ENCODE results near the gene RANBP9. TPM values are rescaled to one million over a fixed set of nuclear protein-coding genes. Genes with fewer than 3 reads are reported as not detected.

Gene RANBP9
- total RNA-seq, 1 donor from 2014 or later, result 41.7 TPM

- no peak for DNase-seq (ENCODE audit: low spot score)
Observed at GRCh38 chr6:13678255-13678983, 33.2 kb downstream of the RANBP9 start.

- DNase-seq (ENCODE audit: low spot score), result no peak
Observed at GRCh38 chr6:13677878-13678254, 33.8 kb downstream of the RANBP9 start.

GRCh38 chr6:13676551-13677156, 35.0 kb downstream of the RANBP9 start:
- no peak for DNase-seq (ENCODE audit: low spot score)

DNA sequence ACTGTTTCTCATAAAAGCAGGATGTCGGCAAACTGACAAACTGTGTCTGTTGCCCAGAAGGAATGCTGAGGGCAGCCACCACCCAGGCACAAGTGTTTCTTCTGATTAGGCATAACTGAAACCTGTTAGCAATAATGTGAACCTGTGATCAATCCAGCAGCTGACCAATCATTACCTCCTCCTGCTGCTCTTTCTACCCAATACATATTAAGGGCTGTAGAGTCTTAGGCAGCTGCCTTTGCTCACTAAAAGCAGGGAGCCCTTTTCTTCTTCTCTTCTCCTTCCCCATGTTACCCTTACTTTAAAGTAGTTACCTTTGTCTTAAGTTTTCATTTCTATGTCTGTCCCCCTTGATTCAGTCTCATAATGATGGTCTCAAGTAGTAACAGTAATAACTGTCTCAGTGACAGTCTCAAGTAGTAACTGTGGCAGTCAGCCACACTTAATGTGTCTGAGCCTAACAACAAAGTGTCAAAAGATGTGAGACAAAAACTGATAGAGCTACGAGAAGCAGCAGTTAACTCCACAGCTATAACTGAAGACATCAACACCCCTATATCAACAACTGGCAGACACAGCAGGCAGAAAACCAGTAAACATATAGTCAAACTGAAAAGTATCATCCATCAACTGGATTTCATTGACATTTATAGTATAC, 37.0 kb downstream of the RANBP9 start:
- DNase-seq (ENCODE audit: low spot score), result no peak

GRCh38 chr6:13673825-13674444, 37.7 kb downstream of the RANBP9 start:
- no peak for DNase-seq (ENCODE audit: low spot score)

GRCh38 chr6:13673368-13673767, 38.3 kb downstream of the RANBP9 start:
- DNase-seq (ENCODE audit: low spot score), result no peak

DNA sequence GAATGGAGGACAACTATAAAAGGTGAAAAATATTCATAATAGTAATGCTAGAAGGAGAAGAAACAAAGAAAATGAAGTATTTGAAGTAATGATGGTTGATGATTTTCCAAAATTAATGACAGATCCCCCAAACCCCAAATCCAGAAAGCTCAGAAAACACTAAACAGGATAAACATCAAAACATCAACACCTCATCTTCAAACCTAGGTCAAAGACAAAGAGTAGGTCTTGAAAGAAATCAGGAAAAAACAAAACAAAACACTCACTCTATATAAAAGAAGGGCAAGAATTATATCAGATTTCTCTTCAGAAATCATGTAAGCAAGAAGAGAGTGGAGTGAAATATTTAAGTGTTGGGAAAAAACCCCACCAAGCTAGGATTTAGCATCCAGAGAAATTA, 38.7 kb downstream of the RANBP9 start:
- DNase-seq (ENCODE audit: low spot score), result no peak

- DNase-seq (ENCODE audit: low spot score), result no peak
Observed at GRCh38 chr6:13671548-13672127, 40.0 kb downstream of the RANBP9 start.

- DNase-seq (ENCODE audit: low spot score), result no peak
Observed at GRCh38 chr6:13669476-13669875, 42.2 kb downstream of the RANBP9 start.

GRCh38 chr6:13668291-13668928, 43.2 kb downstream of the RANBP9 start:
- DNase-seq (ENCODE audit: low spot score), result no peak

GRCh38 chr6:13667655-13668054, 44.0 kb downstream of the RANBP9 start:
- DNase-seq (ENCODE audit: low spot score), result no peak

GRCh38 chr6:13666194-13667105, 45.2 kb downstream of the RANBP9 start:
- DNase-seq (ENCODE audit: low spot score), result no peak

DNA sequence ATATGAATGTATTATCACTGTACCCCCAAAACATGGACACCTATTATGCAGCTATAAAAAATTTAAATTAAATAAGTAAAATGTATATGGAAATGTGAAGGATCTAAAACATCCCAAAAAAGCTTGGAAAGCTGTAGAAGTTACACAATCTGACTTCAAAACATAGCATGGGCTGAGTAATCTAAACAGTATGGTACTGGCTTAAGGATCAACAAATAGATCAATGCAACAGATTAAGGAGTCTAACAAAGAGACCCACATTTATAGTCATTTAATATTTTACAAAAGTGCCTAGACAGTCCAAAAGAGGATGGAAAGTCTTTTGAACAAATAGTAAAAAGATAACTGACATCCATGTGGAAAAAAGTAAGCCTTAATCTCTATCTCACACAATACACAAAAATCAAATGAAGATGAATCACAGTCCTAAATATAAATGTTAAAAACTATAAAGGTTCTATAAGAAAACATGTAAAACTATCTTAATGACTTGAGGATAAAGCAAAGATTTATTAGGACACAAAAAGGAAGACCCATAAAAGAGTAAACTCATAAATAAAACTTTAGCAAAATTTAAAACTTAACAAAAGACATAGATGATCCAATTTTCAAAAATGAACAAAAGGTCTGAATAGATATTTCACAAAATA, 46.8 kb downstream of the RANBP9 start:
- DNase-seq (ENCODE audit: low spot score), result no peak

DNA sequence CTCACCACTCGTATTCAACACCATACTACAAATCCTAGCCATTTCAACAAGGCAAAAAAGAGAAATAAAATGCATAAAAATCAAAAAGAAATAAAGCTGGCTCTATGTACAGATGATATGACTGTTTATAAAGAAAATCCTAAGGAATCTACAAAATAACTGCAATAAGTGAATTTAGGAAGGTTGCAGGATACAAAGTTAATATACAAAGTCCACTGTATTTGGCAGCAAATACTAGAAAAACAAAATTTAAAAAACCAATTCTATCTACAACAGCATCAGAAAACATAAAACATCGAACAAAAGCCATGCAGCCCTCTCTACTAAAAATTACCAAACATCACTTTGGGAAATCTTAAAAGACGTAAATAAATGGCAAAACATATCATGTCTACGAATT, 47.6 kb downstream of the RANBP9 start:
- no peak for DNase-seq (ENCODE audit: low spot score)

- DNase-seq (ENCODE audit: low spot score), result no peak
Observed at GRCh38 chr6:13662651-13663334, 48.8 kb downstream of the RANBP9 start.

GRCh38 chr6:13661647-13662046, 50.0 kb downstream of the RANBP9 start:
- DNase-seq (ENCODE audit: low spot score), result no peak

GRCh38 chr6:13660893-13661292, 50.7 kb downstream of the RANBP9 start:
- DNase-seq (ENCODE audit: low spot score), result no peak

DNA sequence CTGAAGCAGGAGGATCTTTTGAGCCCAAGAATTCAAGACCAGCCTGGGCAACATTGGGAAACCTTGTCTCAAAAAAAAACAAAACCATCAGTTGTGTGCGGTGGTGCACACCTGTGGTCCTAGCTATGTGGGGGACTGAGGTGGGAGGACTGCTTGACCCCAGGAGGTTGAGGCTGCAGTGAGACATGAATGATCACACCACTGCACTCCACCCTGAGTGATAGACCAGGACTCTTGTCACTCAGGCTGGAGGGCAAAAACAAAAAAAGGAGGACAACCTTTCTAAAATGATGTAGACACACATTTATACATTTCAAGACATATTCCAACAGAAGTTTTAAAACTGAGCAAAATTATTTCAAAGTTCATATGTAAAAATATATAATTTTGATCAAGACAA, 51.4 kb downstream of the RANBP9 start:
- DNase-seq (ENCODE audit: low spot score), result no peak

DNA sequence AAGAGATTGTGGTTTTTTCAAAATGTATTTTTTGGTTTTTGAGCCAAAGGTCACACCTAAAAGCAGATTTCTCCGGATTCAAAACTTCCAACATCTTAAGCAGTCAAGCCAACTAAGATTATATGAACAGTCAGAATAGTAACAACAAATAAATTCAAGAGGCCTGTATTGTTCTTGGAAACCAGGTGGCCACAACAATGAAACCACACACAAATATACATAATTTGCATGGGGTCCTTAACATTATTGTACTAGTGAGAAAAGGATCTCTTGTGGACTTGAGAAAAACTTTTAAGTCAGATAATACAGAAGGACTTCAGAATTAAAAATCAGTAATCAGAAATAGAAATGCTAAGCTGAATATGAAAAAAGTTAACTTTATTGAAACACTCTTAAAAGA, 55.9 kb downstream of the RANBP9 start:
- DNase-seq (ENCODE audit: low spot score), result no peak

DNA sequence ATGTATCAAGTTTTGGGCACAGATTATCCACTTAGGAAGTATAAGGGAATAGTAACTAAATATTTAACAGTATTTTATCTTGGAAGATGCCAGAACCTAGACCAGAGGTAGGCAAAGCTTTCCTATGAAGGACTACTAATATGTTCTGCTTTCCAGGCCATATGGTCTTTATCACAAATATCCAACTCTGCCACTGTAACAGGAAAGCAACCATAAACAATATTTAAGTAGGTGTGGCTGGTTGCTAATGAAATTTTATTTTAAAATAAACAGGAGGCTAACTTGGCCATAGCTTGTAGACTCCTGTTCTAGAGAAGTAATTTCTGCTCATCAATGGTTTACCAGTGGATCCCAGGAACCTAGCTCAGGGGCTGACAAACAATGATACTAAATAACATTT, 57.1 kb downstream of the RANBP9 start:
- no peak for DNase-seq (ENCODE audit: low spot score)

Data from ureter (tissue), 1 donor.